GM11168 (cell line): ENCODE results near the gene PAX2.

Source experiments
- in situ Hi-C: fragments of 300-500 bp; cut with MboI; formaldehyde crosslinking; loops from one replicate; pipeline ENCODE4 v1.12.0; 2022; ENCODE audit warnings: low sequenced_read_pairs; ENCODE audit not compliant: unreplicated experiment

PAX2 gene

DNA sequence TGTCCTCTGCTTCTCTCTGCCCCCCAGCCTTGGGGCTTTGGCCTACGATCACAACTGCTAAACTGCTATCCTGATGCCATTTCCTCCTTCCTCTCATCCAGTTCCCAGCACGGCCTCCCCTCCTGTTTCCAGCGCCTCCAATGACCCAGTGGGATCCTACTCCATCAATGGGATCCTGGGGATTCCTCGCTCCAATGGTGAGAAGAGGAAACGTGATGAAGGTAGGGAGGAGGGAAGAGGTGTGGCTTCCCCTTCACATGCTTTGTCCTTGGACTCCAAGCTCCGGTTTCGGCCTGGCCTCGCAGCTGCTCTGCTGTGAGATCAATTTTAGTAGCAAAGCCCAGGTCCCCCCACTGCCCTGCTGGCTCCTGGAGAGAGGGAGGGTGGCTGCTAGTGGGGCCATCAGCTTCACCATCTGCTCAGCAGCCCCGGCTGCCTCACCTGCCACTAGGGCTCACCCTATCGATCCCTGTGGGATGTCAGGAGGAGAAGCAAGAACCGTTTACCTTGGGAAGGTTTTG is 35.8 kb downstream of the PAX2 start:
- in situ Hi-C loops: loop anchor here (25.0 kb wide), 1 partner anchor 356 kb away; the partner anchor contains the start of gene TLX1

DNA sequence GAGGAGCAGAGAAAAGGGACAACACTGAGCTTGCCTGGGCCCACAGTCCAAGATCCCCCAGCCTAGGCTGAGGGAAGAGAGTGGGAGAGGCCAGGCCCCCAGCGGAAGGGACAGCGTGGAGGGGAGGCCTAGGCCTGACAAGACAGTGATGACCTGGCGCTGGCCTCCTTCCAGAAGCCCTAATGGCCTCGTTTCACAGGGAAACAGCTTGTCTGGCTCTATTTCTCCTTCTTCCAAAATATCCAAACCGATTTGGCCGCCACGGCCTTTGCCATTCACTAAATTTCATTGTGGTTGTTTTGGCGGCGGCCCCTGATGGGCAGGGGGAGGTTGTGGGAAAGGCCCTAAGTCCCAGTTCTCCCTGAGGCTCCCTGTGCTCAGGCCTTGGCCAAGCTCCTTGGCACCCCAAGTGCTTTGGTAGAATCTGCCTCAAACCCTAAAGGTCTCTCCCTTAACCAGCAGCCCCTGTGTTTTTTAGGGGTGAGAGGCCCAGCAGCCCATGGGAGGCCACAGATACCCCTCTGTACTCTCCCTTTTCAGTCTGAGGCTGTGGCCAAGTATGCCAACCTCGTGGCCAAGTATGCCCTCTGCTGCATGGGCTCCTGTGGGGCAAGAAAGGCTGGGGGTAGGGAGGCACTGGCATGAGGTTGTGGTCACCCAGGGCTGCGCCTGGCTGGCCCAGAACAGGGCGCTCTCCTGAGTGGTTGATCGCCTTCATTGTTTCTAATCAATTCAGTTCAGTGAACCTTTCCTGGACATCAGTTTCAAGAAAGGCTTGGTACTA is 37.3 kb downstream of the PAX2 start:
- in situ Hi-C loops: loop anchor here (25.0 kb wide), 1 partner anchor 355 kb away; the partner anchor contains the start of gene TLX1

GRCh38 chr10:100784126-100784525 is 38.7 kb downstream of the PAX2 start:
- in situ Hi-C loops: loop anchor here (25.0 kb wide), 1 partner anchor 353 kb away; the partner anchor contains the start of gene TLX1

DNA sequence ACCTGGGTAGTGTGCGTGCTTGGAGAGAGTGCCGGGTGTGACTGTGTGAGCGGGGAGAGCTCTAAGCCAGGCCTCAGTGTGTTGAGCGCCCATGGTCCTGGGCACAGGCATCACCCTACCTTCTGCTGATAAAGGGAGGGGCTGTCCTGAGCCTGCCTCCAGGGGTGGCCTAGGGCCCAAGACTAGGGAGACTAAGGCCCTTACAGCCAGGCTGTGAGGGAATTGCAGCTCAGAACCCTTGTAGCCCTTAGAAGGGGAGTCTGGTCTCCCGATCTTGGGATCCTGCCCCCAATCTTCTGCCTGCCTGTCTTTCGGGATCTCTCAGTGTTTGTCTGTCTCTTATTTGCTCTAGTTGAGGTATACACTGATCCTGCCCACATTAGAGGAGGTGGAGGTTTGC is 41.2 kb downstream of the PAX2 start:
- in situ Hi-C loops: loop anchor here (25.0 kb wide), 1 partner anchor 351 kb away; the partner anchor contains the start of gene TLX1

DNA sequence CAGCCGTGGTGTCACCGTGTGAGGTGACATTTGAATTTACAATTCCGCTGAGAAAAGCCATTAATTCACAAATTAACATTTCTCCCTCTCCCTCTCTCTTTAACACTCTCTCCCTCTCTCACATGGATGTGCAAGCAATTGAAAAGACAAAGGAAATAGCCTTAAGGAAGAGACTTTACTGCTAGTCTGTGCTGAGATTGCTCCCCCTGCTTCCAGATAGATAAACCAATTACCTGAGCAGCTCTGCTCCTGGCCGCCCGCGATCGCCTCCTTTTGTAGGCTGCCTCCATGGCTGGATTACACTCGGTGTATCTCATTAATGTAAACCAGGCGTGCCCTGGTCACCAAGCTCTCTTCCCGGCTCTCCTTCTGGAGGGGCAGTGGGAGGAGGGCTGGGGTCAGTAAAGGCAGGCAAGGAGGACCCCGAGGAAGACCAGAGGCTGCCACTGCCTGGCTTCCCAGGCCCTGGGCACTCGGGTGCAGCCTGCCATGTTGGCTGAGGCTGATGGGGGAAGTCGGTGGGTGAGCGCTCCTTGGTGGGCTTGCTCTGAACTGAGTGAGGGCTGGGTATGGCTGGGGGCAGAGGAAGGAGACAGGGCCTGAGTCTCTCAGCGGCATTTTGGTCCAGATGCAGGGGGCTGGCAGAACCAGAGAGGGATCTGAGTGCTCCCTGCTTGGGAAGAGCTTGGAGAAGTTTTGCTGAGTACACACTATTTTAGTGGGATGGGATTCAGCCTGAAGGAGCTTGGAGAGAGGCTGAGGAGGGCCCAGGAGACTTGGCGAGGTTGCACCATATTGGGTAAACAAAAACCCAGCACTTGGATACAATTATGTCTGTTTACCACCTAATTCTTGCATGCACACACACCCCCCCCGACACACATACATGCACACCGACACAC is 42.9 kb downstream of the PAX2 start:
- in situ Hi-C loops: loop anchor here (25.0 kb wide), 1 partner anchor 349 kb away; the partner anchor contains the start of gene TLX1

GRCh38 chr10:100790761-100791208 is 45.4 kb downstream of the PAX2 start:
- in situ Hi-C loops: loop anchor here (25.0 kb wide), 1 partner anchor 347 kb away; the partner anchor contains the start of gene TLX1

DNA sequence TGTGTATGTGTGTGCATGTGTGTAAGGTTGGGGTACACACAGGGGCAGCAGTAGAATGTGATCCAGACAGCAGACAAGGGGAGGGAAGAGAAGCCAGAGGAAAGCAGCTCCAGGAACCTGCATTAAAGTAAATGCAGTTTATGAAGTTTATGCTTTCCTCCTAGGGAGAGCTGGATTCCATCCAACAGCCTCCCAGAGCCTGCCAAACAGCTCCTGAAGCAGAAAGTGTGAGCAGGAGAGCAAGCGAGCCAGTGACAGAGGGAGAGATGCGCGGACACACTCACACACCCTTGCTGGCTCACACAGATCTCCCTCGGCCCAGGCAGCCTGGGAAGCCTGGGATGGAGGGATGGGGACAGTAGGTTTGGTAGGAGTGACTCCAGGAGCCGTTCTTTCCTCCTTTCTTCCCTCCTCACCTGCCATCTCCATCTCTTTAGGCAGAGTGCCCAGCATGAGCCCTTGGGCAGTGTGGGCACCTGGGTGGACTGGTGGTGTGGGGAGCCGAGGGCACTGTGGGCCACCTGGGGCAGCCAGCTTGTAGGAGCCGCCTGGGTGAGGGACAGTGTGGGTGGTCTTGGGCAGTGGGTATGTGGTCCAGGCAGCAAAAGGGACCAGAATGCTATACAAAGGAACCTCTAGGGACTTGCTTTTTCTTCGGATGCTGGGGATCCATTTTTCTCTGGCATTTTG is 46.1 kb downstream of the PAX2 start:
- in situ Hi-C loops: loop anchor here (25.0 kb wide), 1 partner anchor 346 kb away; the partner anchor contains the start of gene TLX1

GRCh38 chr10:100792574-100792973 is 47.2 kb downstream of the PAX2 start:
- in situ Hi-C loops: loop anchor here (25.0 kb wide), 1 partner anchor 345 kb away; the partner anchor contains the start of gene TLX1

DNA sequence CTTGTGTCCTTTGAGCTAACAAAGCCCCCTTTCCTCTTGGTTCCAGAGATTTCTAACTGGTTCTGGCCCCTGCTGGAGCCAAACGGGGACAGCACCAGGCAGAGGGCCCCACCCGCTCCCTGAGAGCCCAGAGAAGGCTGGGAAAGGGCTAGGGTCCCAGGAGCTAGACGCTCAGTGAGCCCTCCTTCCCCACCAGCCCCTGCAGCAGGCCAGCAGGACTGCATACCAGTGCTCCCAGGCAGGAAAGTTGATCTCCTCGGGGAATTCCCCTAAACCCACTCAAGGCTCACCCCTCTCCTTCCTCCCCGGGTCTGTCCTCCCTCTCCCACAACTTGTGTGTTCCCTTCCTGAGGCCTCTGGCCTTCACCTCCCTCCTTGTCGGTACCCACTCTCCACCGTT is 47.7 kb downstream of the PAX2 start:
- in situ Hi-C loops: loop anchor here (25.0 kb wide), 1 partner anchor 344 kb away; the partner anchor contains the start of gene TLX1

DNA sequence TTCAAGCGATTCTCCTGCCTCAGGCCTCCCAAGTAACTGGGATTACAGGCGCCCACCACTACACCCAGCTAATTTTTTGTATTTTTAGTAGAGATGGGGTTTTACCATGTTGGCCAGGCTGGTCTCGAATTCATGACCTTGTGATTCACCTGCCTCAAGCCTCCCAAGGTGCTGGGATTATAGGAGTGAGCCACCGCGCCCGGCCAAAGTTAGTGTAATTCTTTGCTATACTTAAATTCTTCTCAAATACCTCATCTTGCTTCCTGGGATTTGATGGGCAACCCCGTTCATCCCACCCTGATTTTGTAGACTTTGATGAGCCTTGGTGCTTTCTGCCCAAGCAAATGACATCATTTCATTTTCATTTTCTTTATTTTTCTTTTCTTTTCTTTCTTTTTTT is 54.5 kb downstream of the PAX2 start:
- in situ Hi-C loops: loop anchor here (25.0 kb wide), 1 partner anchor 337 kb away; the partner anchor contains the start of gene TLX1

- in situ Hi-C loops: no loop called here
Observed at GRCh38 chr10:100800931-100801330, 55.5 kb downstream of the PAX2 start.

GRCh38 chr10:100802196-100802595 is 56.8 kb downstream of the PAX2 start:
- in situ Hi-C loops: no loop called here

DNA sequence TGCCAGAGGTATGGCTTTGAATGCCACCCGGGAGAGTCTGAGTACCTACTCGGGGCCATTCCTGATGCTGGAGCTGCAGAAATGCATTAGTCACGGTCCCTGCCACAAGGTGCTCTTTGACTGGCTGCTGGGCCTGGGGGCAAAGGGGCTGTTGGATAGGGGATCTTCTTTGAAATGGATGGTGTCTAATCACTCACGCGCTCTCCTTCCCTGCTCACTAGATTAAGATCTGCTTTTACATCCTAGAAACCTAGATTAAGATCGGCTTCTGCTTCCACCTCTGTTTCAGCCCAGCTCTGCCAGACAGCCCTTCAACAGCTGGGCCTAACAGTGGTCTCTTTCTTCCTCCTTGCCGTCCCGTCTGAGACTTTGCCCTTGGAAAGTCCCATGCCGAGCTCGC is 57.2 kb downstream of the PAX2 start:
- in situ Hi-C loops: no loop called here

- in situ Hi-C loops: no loop called here
Observed at GRCh38 chr10:100803492-100803891, 58.1 kb downstream of the PAX2 start.

GRCh38 chr10:100803908-100804307 is 58.5 kb downstream of the PAX2 start:
- in situ Hi-C loops: no loop called here

DNA sequence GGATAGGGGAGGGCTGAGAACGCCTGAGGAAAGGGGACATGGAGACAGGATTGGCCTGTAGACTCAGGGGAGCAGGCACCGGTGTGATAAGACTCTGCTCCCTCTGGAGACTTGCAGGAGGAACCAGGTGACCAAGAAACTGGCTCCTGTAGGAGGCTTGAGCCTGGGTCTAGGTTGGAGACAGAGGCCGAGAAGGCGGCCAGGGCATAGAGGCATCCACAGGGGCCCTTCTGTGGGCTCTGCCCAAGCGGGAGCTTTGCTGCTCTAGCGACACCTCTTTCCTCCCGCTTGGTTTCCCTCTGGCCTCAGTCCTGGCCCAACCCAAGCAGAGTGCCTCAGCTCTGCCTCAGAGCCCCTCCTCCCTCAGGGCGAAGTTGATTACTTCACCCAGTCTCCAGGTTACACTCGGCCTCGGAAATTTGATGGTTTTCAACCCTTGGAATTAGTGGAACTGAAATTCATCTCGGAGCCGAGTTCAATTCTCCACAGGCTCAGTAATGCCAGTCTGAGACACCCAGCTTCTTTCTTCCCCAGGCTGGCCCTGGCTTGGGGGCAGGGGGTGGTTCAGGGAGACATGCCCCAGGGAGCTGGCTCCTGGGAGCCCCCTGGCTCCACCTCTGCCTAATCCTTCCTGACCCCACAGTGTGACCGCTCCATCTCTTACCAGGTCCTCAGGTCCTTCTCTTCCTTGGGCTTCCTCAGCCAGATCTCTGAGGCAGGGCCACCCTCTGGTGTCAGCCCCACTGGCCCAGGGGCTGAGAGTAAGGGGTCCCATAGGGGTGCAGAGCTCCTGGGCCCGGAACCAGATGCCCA is 60.4 kb downstream of the PAX2 start:
- in situ Hi-C loops: no loop called here

DNA sequence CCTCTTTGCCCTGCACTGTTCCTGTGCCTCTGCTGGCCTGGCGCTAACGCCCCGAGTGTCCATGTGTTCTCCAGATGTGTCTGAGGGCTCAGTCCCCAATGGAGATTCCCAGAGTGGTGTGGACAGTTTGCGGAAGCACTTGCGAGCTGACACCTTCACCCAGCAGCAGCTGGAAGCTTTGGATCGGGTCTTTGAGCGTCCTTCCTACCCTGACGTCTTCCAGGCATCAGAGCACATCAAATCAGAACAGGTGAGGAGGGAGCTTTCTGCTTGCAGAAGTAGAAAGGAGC is 60.9 kb downstream of the PAX2 start:
- in situ Hi-C loops: no loop called here

GRCh38 chr10:100807241-100807951 is 62.0 kb downstream of the PAX2 start:
- in situ Hi-C loops: no loop called here
